ENCODE data around the gene SP1.
"Not testable (repeated sequence)": the region's sequence is repeated elsewhere in the genome, so short reads cannot be mapped to it uniquely, and the experiment has no call there.

The SP1 gene

GRCh38 chr12:53380104-53380793, at the start of gene SP1:
Gene SP1 (plus strand): TSS chr12:53380176. CDS start chr12:53380292, 116 bp downstream.
- peak; percentile 95 for DNase-seq (ENCODE audit: low read depth, low spot score)
- H3K4me3 ChIP-seq (ENCODE audit: low read depth, low read length): peak within 1 kb of the TSS; percentile 52
- TF ChIP-seq, protein P1, sequence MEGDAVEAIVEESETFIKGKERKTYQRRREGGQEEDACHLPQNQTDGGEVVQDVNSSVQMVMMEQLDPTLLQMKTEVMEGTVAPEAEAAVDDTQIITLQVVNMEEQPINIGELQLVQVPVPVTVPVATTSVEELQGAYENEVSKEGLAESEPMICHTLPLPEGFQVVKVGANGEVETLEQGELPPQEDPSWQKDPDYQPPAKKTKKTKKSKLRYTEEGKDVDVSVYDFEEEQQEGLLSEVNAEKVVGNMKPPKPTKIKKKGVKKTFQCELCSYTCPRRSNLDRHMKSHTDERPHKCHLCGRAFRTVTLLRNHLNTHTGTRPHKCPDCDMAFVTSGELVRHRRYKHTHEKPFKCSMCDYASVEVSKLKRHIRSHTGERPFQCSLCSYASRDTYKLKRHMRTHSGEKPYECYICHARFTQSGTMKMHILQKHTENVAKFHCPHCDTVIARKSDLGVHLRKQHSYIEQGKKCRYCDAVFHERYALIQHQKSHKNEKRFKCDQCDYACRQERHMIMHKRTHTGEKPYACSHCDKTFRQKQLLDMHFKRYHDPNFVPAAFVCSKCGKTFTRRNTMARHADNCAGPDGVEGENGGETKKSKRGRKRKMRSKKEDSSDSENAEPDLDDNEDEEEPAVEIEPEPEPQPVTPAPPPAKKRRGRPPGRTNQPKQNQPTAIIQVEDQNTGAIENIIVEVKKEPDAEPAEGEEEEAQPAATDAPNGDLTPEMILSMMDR (IDR thresholded peaks at IDR 0.05; ENCODE audit: low read depth, low read length): no peak
- in situ Hi-C loops (cut with HindIII; ENCODE audit: low sequenced_read_pairs): no loop called here

DNA sequence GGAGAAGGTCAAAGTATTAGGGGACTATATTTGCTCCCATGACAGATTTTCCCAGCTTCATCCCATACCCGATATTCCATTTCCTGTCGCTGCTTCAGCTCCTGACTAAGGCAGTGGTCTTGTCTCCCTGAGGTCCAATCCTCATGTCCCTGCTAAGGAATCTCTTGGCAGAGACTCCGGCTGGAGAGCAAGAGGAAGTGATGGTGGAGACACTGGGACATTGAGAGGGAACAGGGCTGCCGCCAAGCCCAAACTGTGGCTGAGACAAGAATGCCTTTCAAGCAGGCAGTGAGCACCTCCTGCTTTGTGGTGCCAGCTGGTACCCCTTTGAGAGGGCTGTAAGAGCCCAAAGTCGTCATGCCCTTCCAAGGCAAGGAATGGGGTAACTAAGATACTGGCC, 49.3 kb upstream of the SP1 start:
- H3K4me3 ChIP-seq (ENCODE audit: low read depth, low read length): no peak overlapping the region
- TF ChIP-seq, protein P1 (IDR thresholded peaks at IDR 0.05; ENCODE audit: low read depth, low read length): no peak
- in situ Hi-C loops (cut with HindIII; ENCODE audit: low sequenced_read_pairs): no loop called here
- DNase-seq (ENCODE audit: low read depth, low spot score): no peak

- in situ Hi-C loops (cut with HindIII; ENCODE audit: low sequenced_read_pairs); DNase-seq (ENCODE audit: low read depth, low spot score); H3K4me3 ChIP-seq (ENCODE audit: low read depth, low read length): not testable (repeated sequence)
These were observed 47.6 kb upstream of the SP1 start for GRCh38 chr12:53332339-53332738.

DNA sequence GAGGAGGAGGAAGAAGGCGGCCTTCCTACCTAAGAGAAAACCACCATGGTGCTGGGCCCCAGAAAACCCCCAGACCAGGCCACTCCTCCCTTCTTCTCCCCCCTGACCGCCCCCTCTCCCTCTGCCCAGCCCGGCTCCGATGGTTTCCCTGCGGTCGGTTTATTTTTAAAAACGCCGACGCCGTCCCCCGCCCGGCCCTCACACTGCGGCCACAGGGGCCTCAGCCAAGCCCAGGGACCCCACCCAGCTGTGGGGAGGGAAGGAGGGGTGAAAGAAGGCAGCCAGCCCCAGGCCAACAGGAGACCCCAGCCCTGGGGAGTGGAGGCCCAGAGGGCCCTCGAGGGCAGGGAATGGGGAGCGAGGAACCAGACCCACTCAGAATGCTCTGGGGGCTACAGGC, 47.2 kb upstream of the SP1 start:
- no peak overlapping the region for H3K4me3 ChIP-seq (ENCODE audit: low read depth, low read length)
- in situ Hi-C loops (cut with HindIII; ENCODE audit: low sequenced_read_pairs): no loop called here
- TF ChIP-seq, protein P1 (IDR thresholded peaks at IDR 0.05; ENCODE audit: low read depth, low read length): no peak
- DNase-seq (ENCODE audit: low read depth, low spot score): no peak

- H3K4me3 ChIP-seq (ENCODE audit: low read depth, low read length): no peak overlapping the region
- DNase-seq (ENCODE audit: low read depth, low spot score): no peak
- in situ Hi-C loops (cut with HindIII; ENCODE audit: low sequenced_read_pairs): no loop called here
- TF ChIP-seq, protein P1 (IDR thresholded peaks at IDR 0.05; ENCODE audit: low read depth, low read length): no peak
These were observed 46.7 kb upstream of the SP1 start for GRCh38 chr12:53333289-53333688.

GRCh38 chr12:53333845-53334244, 46.1 kb upstream of the SP1 start:
- H3K4me3 ChIP-seq (ENCODE audit: low read depth, low read length): no peak overlapping the region
- TF ChIP-seq, protein P1 (IDR thresholded peaks at IDR 0.05; ENCODE audit: low read depth, low read length): no peak
- in situ Hi-C loops (cut with HindIII; ENCODE audit: low sequenced_read_pairs): no loop called here
- DNase-seq (ENCODE audit: low read depth, low spot score): no peak

GRCh38 chr12:53334822-53335221, 45.2 kb upstream of the SP1 start:
- TF ChIP-seq, protein P1 (IDR thresholded peaks at IDR 0.05; ENCODE audit: low read depth, low read length): no peak
- in situ Hi-C loops (cut with HindIII; ENCODE audit: low sequenced_read_pairs): no loop called here
- DNase-seq (ENCODE audit: low read depth, low spot score): no peak
- H3K4me3 ChIP-seq (ENCODE audit: low read depth, low read length): no peak overlapping the region

All from astrocyte of the spinal cord (primary cell).